Renal cortex interstitium (tissue), 11 donors: ENCODE results near the gene DMBX1. TPM values are rescaled to one million over a fixed set of nuclear protein-coding genes. Genes with fewer than 3 reads are reported as not detected.

Source experiments
- DNase-seq, 11 donors: peaks; one replicate each; pipeline ENCODE4 v3.0.0-alpha.2; 2013; ENCODE audit warnings: low read depth in 9 of 11, low spot score in 4 of 11; ENCODE audit errors: extremely low read depth in 1 of 11
- polyA plus RNA-seq, 3 donors: library from polyadenylated mRNA; unstranded; fragments of 120-200 nt; gene quantifications; one replicate each; pipeline ENCODE4 v1.2.1, GENCODE V29; 2013; ENCODE audit not compliant: insufficient read length in 3 of 3

The DMBX1 gene
- polyA plus RNA-seq, 3 donors, result 0.05 TPM; not detected in 2

GRCh38 chr1:46493316-46494032 is 3.8 kb downstream of the DMBX1 start:
- no peak for DNase-seq

- no peak for DNase-seq
These were observed 5.3 kb downstream of the DMBX1 start for GRCh38 chr1:46494910-46495309.

GRCh38 chr1:46495778-46496177 is 6.1 kb downstream of the DMBX1 start:
- DNase-seq, result no peak

- no peak for DNase-seq
These were observed 6.9 kb downstream of the DMBX1 start for GRCh38 chr1:46496505-46496904.

GRCh38 chr1:46497020-46497419 is 7.4 kb downstream of the DMBX1 start:
- DNase-seq, result no peak

GRCh38 chr1:46497665-46498064 is 8.0 kb downstream of the DMBX1 start:
- no peak for DNase-seq

- DNase-seq, result no peak
These were observed 11.9 kb downstream of the DMBX1 start for GRCh38 chr1:46501528-46501927.

- no peak for DNase-seq
These were observed 13.8 kb downstream of the DMBX1 start for GRCh38 chr1:46503421-46503820.

GRCh38 chr1:46506470-46507219 is 17.0 kb downstream of the DMBX1 start:
- DNase-seq, result no peak

GRCh38 chr1:46508757-46509156 is 19.1 kb downstream of the DMBX1 start:
- no peak for DNase-seq

GRCh38 chr1:46510341-46510997 is 20.8 kb downstream of the DMBX1 start:
- no peak for DNase-seq

GRCh38 chr1:46510998-46511365 is 21.3 kb downstream of the DMBX1 start:
- DNase-seq, result no peak

GRCh38 chr1:46512135-46512791 is 22.6 kb downstream of the DMBX1 start:
- no peak for DNase-seq

GRCh38 chr1:46512792-46513190 is 23.2 kb downstream of the DMBX1 start:
- no peak for DNase-seq

- no peak for DNase-seq
These were observed 23.9 kb downstream of the DMBX1 start for GRCh38 chr1:46513536-46513935.

- DNase-seq, result no peak
These were observed 25.9 kb downstream of the DMBX1 start for GRCh38 chr1:46515576-46515975.

- no peak for DNase-seq
These were observed 26.7 kb downstream of the DMBX1 start for GRCh38 chr1:46516200-46516950.

GRCh38 chr1:46517010-46517600 is 27.5 kb downstream of the DMBX1 start:
- DNase-seq, result no peak
